GM18508 (cell line): Measurements from ENCODE around the gene PPP6R2.

Source experiments
- ATAC-seq: cut with Tn5 transposase; IDR thresholded peaks from one replicate; pipeline ENCODE4 v1.9.1; 2021; ENCODE audit warnings: moderate number of reproducible peaks; ENCODE audit not compliant: insufficient read depth, unreplicated experiment

PPP6R2 gene

GRCh38 chr22:50443801-50444625 is 100.9 kb downstream of the PPP6R2 start:
- no peak for ATAC-seq

GRCh38 chr22:50444663-50445062 is 101.5 kb downstream of the PPP6R2 start:
- no peak for ATAC-seq

- no peak for ATAC-seq
Measured at GRCh38 chr22:50445071-50445879, 102.1 kb downstream of the PPP6R2 start.

GRCh38 chr22:50445880-50446707 is 103.0 kb downstream of the PPP6R2 start:
- no peak for ATAC-seq

GRCh38 chr22:50446708-50447575 is 103.8 kb downstream of the PPP6R2 start:
- no peak for ATAC-seq

- no peak for ATAC-seq
Measured at GRCh38 chr22:50447576-50448551, 104.7 kb downstream of the PPP6R2 start.

- ATAC-seq = no peak
Measured at GRCh38 chr22:50452649-50453048, 109.5 kb downstream of the PPP6R2 start.

GRCh38 chr22:50454556-50455075 is 111.5 kb downstream of the PPP6R2 start:
- ATAC-seq = no peak

- ATAC-seq = no peak
Measured at GRCh38 chr22:50455201-50455600, 112.1 kb downstream of the PPP6R2 start.

- ATAC-seq = no peak
Measured at GRCh38 chr22:50456026-50456425, 112.9 kb downstream of the PPP6R2 start.

- ATAC-seq = no peak
Measured at GRCh38 chr22:50456466-50457234, 113.5 kb downstream of the PPP6R2 start.

GRCh38 chr22:50459016-50459415 is 115.9 kb downstream of the PPP6R2 start:
- no peak for ATAC-seq

GRCh38 chr22:50459496-50460140 is 116.5 kb downstream of the PPP6R2 start:
- no peak for ATAC-seq

GRCh38 chr22:50460938-50461337 is 117.8 kb downstream of the PPP6R2 start:
- ATAC-seq = no peak

GRCh38 chr22:50461536-50461935 is 118.4 kb downstream of the PPP6R2 start:
- no peak for ATAC-seq

GRCh38 chr22:50461979-50462540 is 118.9 kb downstream of the PPP6R2 start:
- ATAC-seq = no peak
